ENCODE measurements around the gene PLXNA4.
"Not testable (repeated sequence)": the region's sequence is repeated elsewhere in the genome, so short reads cannot be mapped to it uniquely, and the experiment has no call there.

DNA sequence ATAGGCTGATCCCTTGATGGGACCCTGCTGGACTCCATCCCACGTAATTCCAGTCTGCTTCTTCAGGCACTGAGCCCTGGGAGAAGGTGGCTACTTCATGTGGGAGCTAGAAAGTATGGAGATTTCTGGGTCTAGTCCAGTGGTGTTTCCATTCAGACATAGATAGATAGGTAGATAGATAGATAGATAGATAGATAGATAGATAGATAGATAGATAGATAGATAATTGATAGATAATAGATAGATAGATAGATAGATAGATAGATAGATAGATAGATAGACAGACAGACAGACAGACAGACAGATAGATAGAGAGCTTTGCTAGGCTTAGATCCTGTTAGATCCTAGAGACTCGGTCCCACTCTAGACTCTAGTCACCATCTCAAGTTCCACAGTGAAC, 18.5 kb upstream of the PLXNA4 start:
- TF ChIP-seq, protein P1, sequence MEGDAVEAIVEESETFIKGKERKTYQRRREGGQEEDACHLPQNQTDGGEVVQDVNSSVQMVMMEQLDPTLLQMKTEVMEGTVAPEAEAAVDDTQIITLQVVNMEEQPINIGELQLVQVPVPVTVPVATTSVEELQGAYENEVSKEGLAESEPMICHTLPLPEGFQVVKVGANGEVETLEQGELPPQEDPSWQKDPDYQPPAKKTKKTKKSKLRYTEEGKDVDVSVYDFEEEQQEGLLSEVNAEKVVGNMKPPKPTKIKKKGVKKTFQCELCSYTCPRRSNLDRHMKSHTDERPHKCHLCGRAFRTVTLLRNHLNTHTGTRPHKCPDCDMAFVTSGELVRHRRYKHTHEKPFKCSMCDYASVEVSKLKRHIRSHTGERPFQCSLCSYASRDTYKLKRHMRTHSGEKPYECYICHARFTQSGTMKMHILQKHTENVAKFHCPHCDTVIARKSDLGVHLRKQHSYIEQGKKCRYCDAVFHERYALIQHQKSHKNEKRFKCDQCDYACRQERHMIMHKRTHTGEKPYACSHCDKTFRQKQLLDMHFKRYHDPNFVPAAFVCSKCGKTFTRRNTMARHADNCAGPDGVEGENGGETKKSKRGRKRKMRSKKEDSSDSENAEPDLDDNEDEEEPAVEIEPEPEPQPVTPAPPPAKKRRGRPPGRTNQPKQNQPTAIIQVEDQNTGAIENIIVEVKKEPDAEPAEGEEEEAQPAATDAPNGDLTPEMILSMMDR (IDR thresholded peaks at IDR 0.05 in 8 of 11, conservative IDR thresholded peaks at IDR 0.05 in 3 of 11): not testable (repeated sequence)
- not testable (repeated sequence) for TF ChIP-seq POLR2A, POLR2AphosphoS5 (IDR thresholded peaks at IDR 0.05)
